Transverse colon (tissue), 3 donors: Measurements from ENCODE around the gene ACVR2A.

Experiments used
- CTCF ChIP-seq, 5 experiments: fragments of 200-600 bp in 3 of 5; fragments of 450-650 bp in 2 of 5; sonication (generic) in 3 of 5; IDR thresholded peaks; 1 replicate in 2 of 5; 2 replicates in 3 of 5; pipeline ENCODE4 v1.5.1; 2016 to 2017; ENCODE audit warnings: antibody characterized with exemption in 5 of 5, inconsistent platforms in 3 of 5, mild to moderate bottlenecking in 2 of 5, moderate library complexity in 1 of 5
- POLR2A ChIP-seq: fragments of 450-650 bp; IDR thresholded peaks from one replicate; pipeline ENCODE4 v1.6.1; 2016; ENCODE audit warnings: antibody characterized with exemption, mild to moderate bottlenecking, moderate library complexity

- no peak for TF ChIP-seq CTCF (IDR thresholded peaks at IDR 0.05)
- TF ChIP-seq POLR2A = no peak
Observed at GRCh38 chr2:147846412-147847081, 1.7 kb downstream of the ACVR2A start.
